Coronary artery (tissue), 2 donors: Measurements from ENCODE around the gene NT5C3B.
"Not testable (repeated sequence)": the region's sequence is repeated elsewhere in the genome, so short reads cannot be mapped to it uniquely, and the experiment has no call there.

ENCODE experiments used
- DNase-seq: peaks from one replicate; pipeline ENCODE4 v3.0.0-alpha.2; 2017; ENCODE audit warnings: low spot score
- H3K27ac ChIP-seq, 2 donors: fragments of 200-600 bp; sonication (generic); one replicate each; pipeline ENCODE4 v1.5.1; 2016 to 2019
- H3K4me3 ChIP-seq: fragments of 200-600 bp; sonication (generic); 2 replicates; pipeline ENCODE4 v1.5.1; 2016; ENCODE audit warnings: mild to moderate bottlenecking, moderate library complexity
- TF ChIP-seq, protein P1 (sequence below): fragments of 200-600 bp; sonication (generic); IDR thresholded peaks from one replicate; pipeline ENCODE4 v1.5.1; 2019; ENCODE audit warnings: antibody characterized with exemption

The NT5C3B gene

DNA sequence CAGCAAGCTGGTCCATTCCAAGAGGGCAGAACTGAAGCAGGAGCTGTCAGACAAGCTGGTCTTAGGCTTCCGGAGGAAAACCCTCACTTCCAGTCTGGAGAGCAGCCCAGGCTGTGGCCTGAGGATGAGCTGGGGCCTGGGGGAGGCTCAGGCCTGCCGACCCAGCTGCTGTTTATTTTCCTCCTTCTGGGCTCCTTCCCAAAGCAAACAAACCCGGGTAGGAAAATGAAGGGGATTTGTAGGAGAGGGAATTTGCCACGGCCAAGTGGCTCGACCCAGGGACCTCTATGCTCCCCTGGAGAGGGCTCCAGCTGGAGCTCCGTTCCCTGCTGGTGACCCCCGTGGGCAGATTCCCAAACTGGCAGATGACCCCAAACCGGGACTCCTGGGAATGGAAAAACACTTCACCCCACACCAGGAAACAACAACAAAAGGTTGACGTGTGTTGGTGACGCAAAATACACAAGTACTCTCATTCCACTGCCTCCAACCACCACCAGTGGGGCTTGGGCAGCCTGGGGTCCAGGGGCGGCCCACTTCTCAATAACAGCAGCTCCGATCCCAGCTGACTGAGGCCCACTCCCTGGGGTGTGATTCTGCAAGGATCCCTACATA is 58.4 kb downstream of the NT5C3B start:
- TF ChIP-seq, protein P1, sequence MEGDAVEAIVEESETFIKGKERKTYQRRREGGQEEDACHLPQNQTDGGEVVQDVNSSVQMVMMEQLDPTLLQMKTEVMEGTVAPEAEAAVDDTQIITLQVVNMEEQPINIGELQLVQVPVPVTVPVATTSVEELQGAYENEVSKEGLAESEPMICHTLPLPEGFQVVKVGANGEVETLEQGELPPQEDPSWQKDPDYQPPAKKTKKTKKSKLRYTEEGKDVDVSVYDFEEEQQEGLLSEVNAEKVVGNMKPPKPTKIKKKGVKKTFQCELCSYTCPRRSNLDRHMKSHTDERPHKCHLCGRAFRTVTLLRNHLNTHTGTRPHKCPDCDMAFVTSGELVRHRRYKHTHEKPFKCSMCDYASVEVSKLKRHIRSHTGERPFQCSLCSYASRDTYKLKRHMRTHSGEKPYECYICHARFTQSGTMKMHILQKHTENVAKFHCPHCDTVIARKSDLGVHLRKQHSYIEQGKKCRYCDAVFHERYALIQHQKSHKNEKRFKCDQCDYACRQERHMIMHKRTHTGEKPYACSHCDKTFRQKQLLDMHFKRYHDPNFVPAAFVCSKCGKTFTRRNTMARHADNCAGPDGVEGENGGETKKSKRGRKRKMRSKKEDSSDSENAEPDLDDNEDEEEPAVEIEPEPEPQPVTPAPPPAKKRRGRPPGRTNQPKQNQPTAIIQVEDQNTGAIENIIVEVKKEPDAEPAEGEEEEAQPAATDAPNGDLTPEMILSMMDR: no peak
- DNase-seq: no peak
- Histone ChIP-seq H3K27ac (peak overlapping the region; percentile 74 to 85), H3K4me3 (peak overlapping the region; percentile 1)

DNA sequence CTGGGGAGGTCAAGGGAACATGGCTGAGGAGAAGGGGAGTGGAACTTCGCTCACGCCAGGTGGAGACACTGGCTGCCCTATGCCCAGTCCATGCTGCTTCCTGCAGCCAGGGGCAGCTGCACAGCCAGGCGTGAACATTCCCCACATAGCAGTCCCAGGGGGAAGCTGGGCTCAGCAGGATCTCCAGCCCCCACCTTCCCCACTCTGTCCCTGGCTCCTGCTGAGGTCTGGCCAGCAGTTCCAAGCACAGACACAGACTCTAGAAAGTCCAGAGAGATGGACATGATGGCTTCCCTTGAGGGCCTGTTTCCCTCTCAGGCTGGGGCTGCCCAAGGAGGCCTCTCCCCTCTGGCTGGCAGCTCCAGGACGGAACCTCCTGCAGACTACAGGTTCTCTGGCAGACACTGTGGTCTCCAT is 58.9 kb downstream of the NT5C3B start:
- Histone ChIP-seq H3K4me3 (peak overlapping the region; percentile 1), H3K27ac (peak overlapping the region; percentile 74 to 85)
- TF ChIP-seq, protein P1: no peak
- no peak for DNase-seq

DNA sequence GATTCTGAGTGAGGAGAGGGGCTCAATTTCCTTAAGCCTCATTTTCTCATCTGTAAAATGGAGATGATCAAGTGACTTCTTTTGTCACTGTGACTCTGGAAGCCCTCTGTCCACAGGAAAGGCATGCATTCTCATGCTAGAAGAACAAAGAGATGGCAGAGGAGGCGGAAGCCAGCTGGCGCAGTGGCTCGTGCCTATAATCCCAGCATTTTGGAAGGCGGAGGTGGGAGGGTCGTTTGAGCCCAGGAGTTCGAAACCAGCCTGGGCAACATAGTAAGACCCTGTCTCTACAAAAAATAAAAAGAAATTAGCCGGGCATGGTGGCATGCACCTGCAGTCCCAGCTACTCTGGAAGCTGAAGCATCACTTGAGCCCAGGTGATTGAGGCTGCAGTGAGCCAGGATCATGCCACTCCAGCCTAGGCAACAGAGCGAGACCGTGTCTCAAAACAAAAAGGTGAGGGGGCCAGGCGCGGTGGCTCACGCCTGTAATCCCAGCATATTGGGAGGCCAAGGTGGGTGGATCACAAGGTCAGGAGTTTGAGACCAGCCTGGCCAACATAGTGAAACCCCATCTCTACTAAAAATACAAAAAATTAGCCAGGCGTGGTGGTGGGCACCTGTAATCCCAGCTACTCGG is 59.7 kb downstream of the NT5C3B start:
- H3K4me3 ChIP-seq, H3K27ac ChIP-seq, DNase-seq: not testable (repeated sequence)

DNA sequence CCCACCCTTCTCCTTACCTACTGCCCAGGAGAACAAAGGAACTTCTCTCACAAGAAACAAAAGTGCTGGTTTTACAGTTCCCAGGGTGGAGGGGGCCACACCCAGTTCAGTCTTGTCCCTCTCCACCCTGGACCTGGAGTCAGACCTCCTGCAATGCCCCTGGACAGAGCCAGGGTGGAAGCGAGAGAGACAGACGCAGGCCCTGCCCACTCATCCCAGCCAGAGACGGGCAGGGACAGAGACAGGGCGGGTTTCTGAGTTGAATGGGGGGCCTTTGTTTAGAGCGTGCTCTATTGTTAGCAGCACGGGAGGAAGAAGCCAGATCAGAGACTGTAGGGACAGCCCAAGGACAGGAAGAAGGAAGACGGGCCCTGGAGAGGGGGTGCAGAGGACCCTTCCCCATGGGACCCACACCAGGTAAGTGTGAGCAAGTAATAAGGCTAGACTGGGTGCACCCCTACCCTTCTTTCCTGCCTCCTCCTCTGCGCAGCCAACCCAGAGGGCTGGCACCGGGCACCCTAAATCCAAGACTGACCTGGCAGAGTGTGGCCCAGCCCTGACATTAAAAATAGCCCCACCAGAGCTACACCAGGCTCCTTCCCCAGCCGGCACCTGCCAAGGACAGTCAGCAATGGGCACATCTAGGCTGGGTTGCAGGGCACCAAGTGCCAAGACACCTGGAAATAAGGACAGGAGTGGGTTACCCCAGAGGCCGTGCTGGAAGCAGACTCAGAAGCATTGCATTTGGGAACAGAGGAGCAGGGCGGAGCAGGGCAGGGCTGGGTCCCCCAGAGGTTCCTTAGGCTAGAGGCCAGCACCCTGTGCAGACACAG is 60.4 kb downstream of the NT5C3B start:
- Histone ChIP-seq H3K4me3 (no peak overlapping the region), H3K27ac (peak overlapping the region in 1 of 2 donors; percentile 16)
- TF ChIP-seq, protein P1: no peak
- no peak for DNase-seq
